C4-2B (cell line): ENCODE measurements around the gene ZNF80.

Source experiments
- ZFX ChIP-seq: fragments of 450-650 bp; IDR thresholded peaks from 2 replicates; pipeline ENCODE4 v1.6.1; 2017
- TF ChIP-seq, protein P1 (sequence below): fragments of 450-650 bp; conservative IDR thresholded peaks from 2 replicates; pipeline ENCODE4 v1.5.1; 2017; ENCODE audit warnings: mild to moderate bottlenecking

DNA sequence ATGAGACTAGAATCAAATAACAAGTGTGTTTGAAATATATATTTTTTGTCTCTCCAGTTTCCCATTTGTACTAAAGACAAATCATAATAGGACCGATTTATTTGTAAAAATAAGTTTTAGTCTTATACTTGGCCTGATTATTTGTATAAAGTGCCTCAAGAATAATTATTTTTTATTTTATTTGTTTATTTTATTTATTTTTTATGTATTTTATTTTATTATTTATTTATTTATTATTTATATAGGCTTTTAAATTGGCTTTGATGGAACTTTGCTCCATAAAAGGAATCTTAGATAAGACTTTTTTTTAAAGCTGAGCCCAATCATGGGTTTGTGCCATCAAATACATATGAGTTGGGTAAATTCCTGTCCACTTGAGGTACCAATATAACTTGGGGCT is 22.2 kb upstream of the ZNF80 start:
- TF ChIP-seq, protein P1, sequence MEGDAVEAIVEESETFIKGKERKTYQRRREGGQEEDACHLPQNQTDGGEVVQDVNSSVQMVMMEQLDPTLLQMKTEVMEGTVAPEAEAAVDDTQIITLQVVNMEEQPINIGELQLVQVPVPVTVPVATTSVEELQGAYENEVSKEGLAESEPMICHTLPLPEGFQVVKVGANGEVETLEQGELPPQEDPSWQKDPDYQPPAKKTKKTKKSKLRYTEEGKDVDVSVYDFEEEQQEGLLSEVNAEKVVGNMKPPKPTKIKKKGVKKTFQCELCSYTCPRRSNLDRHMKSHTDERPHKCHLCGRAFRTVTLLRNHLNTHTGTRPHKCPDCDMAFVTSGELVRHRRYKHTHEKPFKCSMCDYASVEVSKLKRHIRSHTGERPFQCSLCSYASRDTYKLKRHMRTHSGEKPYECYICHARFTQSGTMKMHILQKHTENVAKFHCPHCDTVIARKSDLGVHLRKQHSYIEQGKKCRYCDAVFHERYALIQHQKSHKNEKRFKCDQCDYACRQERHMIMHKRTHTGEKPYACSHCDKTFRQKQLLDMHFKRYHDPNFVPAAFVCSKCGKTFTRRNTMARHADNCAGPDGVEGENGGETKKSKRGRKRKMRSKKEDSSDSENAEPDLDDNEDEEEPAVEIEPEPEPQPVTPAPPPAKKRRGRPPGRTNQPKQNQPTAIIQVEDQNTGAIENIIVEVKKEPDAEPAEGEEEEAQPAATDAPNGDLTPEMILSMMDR: no peak
- TF ChIP-seq ZFX: no peak
